Activated CD8-positive, alpha-beta memory T cell treated with anti-CD3 and anti-CD28 coated beads for 48 hours (primary cell): ENCODE results near the gene NEDD8.
A peak's percentile ranks its signal among the peaks of the same experiment; 100 is the strongest.

Source experiments
- DNase-seq, 3 experiments: peaks; one replicate each; pipeline ENCODE4 v3.0.0-alpha.2; 2020; ENCODE audit warnings: low read depth in 2 of 3, low spot score in 2 of 3

The NEDD8 gene

DNA sequence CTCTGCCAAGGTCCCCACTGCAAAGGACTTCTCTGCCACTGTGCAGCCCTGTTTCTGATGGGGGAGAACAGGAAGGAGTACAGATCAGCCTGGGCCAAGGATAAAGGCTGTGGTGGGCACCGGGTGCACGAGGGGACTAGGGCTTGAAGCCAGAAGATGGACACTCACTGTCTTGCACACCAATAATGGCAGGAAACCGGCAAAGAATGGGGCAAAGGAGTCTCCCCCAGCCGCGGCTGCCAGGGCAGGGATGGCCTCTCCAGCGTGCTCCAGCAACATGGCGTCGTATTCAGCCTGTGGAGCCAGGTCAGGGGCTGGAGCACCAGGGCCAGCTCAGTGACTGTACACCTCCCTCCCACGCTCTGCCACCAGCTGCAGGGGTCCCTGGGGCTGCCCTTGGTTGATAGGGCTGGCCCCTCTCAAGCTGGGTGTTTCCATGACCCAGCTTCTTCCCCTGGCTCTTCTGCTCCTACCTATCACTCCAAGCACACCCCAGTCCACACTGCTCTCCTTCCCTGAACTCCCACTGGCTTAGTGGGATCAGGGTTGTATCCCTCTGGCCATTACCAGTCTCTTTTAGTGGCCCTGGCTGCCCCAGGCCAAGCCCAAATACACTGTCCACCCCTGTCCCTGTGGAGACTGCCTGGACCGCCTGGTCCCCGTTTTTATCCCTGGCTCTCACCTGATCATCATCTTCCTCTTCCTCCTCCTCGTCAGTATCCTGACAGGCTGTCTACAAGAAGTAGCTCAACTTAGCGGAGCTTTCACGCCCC lies 49.9 kb downstream of the NEDD8 start:
- DNase-seq, result no peak

- DNase-seq, result no peak
These were observed 50.6 kb downstream of the NEDD8 start for GRCh38 chr14:24181371-24182077.

DNA sequence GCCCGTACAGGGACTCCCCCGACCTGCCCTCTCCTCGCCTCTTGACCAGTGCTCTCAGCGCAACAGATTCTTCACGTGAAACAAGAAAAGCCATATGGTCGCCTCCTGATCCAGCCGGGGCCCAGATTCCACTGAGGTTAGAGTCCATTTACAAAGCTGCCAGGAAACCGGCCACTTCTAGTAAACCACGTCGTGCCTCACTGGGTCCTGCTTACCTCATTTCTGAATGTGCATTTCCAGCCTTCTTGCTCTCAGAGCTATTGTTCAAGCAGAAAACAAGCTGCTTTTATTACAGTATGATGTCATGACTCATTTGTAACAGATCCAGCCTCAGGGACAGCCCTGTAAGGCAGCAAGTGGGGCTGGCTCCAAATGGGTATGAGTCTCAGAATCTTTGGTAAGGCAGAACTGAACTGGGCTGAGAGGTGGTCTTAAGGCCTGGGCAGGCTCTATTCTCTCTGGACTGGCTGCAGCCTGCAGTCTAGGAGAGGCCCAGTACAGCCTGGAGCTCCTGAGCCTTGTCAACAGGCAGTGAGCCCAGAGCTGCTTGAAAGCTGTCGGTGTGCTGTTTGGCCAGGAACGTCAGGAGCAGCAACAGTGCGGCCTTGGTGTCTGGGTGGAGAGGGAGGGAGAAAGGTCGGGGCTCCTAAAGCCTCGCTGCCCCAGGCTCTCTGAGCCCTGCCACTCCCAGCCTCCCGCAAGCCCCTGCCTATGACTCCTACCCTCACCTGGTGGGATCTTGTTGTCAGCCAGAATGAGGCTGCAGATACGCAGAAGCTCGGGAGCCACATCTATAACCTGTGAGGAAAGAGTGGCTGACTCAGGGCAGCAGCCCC lies 52.0 kb downstream of the NEDD8 start:
- no peak for DNase-seq

DNA sequence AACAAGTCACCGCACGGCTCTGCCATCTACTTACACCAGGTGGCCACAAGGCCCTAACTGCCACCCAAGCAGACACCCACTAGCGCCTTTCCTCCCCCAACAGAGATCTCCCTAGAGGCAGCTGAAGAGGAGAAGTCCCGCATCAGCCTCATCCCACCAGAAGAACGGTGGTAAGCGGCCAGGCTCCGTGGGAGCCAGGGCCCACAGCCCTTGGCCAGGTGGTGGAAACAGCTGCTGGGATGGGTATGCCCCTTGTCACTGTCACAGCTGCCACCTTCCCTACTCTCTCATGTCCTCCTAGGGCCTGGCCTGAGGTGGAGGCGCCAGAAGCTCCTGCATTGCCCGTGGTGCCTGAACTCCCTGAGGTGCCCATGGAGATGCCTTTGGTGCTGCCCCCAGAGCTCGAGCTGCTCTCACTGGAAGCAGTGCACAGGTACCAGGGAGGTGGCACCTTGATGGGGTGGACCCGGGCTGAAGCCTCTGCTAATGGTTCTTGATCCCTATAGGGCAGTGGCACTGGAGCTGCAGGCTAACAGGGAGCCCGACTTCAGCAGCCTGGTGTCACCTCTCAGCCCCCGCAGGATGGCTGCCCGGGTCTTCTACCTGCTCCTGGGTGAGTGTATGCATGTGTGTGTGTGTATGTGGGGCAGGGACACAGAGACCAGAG lies 52.7 kb downstream of the NEDD8 start:
- DNase-seq, result no peak

DNA sequence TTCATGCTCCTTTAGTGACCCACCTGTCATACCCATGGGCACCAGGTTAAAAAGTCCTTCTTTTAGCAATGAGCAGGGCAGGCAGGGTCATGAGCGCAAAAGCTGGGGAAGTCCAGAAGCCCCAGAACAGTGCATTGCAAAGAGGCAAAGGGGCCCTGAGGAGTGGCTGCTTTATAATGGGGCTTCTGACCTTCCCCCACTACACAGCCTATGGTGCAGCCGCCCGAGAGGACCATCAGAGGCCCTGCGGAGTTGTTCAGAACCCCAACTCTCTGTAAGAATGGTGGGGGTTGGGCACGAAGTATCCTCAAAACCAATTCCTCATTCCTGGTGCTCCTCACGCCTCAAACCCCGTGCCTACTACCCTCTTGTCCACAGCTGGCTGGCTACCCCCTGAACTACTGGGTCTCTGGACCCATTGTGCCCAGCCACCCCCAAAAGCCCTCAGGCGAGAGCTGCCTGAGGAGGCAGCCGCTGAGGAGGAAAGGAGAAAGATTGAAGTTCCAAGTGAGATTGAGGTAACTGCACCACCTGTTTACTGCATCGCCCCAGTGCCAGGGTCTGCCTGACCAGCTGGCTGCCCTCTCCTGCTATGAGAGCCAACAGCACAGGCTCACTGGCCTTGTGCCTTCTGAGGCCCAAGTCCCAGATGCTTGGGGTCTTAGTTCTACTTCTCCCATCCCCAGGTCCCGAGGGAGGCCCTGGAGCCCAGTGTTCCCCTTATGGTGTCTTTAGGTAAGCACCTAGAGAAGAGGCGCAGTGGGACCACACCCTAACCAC lies 53.6 kb downstream of the NEDD8 start:
- no peak for DNase-seq

DNA sequence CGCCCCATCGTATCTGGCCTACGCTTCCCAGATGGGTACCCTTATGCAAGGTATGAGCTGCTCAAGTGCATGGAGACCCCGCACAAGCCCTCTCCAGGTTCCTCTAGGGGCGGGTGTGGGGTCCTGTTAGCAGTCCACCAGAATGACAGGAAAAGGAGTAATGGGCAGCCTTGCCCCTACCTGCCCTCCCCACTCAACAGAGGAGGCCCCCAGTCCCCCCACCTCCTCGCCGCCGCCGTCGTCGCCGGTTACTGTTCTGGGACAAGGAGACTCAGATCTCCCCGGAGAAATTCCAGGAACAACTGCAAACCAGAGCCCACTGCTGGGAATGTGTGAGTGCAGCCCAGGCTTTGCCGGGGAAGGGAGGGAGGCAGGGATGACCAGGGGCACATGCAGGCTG lies 54.3 kb downstream of the NEDD8 start:
- no peak for DNase-seq

DNA sequence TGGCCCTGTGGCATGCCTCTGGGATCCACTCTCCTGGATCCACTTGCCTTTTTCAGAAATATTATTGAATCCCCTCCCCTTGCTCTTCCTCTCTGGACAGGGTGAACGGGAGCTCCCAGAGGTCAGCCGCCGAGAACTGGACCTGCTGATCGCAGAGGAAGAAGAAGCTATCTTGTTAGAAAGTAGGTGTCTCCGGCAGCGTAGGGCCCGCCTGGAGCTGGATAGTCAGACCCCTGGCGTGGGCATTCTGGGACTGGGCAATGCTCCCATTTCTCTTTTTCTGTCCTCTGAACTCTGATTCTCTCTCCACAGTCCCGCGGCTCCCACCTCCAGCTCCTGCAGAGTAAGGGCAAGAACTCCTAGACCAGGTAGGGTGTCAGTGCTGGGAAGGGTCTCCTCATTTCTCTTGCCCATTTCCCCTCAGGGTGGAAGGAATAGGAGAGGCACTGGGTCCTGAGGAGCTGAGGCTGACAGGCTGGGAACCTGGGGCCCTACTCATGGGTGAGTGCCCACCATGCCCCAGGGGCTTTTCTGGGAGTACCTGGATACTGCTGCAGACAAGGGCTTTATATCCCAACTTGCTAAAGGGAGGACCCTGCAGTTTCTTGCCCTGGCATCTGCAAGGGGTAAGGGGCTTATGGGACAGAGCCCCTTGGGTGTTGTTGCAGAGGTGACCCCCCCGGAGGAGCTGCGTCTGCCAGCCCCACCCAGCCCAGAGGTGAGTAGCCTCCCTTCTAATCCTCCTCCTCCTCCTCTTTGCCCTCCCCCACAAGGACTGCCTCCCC lies 54.9 kb downstream of the NEDD8 start:
- no peak for DNase-seq

- no peak for DNase-seq
These were observed 55.6 kb downstream of the NEDD8 start for GRCh38 chr14:24176599-24176998.

- DNase-seq, result no peak
These were observed 59.3 kb downstream of the NEDD8 start for GRCh38 chr14:24172871-24173281.

GRCh38 chr14:24172261-24172860 lies 59.8 kb downstream of the NEDD8 start:
- no peak for DNase-seq

- DNase-seq, result peak; percentile 41 to 70 (median 50)
These were observed 60.5 kb downstream of the NEDD8 start, which contains the start of gene REC8 for GRCh38 chr14:24171422-24172260. Gene REC8, plus strand, starts transcription at chr14:24172080. Its CDS starts 473 bp downstream, at chr14:24172553.

DNA sequence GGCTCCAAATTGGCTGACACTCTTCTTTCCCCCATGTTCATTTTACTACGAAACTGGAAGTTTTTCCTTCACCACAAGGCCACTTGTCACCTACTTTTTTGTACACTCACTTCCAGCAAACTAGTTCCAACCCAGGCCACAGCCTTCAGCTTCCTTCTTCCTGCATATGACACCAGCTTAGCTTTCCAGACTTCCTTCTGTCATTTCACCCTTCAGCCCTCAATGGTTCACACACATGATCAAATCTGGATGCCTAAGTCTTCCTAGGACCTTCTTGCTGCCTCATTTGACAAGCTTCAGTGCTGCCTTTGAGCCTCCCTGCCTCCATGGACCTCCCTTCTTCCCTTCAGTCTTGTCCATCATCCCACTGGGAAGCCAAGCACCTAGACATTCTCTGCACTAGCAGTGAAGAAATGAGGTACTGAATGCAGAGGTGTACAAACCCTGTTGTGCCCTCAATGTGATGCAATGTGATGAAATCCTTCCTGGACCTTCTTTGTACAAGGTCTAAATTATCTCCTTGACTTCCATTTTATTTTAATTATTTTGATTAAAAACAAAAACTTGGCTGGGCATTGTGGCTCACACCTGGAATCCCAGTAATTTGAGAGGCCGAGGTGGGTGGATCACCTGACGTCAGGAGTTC lies 64.6 kb downstream of the NEDD8 start:
- no peak for DNase-seq
